ENCODE results near the gene LRP3.
"Not testable (repeated sequence)": the region's sequence is repeated elsewhere in the genome, so short reads cannot be mapped to it uniquely, and the experiment has no call there.

Gene LRP3, protein sequence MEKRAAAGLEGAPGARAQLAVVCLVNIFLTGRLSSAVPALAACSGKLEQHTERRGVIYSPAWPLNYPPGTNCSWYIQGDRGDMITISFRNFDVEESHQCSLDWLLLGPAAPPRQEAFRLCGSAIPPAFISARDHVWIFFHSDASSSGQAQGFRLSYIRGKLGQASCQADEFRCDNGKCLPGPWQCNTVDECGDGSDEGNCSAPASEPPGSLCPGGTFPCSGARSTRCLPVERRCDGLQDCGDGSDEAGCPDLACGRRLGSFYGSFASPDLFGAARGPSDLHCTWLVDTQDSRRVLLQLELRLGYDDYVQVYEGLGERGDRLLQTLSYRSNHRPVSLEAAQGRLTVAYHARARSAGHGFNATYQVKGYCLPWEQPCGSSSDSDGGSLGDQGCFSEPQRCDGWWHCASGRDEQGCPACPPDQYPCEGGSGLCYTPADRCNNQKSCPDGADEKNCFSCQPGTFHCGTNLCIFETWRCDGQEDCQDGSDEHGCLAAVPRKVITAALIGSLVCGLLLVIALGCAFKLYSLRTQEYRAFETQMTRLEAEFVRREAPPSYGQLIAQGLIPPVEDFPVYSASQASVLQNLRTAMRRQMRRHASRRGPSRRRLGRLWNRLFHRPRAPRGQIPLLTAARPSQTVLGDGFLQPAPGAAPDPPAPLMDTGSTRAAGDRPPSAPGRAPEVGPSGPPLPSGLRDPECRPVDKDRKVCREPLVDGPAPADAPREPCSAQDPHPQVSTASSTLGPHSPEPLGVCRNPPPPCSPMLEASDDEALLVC

DNA sequence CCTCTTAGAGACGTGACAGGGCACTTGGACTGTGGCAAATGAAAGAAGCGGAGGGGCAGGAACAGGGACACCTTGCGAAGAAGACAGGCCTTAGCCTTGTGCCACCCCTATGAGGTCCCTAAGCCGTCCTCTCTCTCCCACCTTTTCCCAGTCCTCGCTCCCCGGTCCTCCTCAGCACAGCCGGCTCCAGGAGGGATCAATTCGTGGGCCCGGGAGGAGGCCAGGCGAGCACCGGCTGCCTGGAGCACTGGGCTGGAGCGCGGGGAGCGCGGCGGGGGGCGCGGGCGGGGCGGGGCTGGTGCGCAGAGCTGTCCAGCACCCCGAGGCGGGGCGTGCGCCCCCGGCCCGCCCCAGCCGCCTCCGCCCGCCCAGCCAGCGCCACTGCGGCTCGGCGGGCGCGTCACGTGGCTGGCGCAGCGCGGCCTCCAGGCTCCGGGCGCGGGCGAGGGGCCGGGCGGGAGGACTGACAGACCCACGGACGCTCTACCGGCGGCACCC, at the start of gene LRP3:
LRP3 (plus strand) TSS at position 466 of the 498 bp plus-strand sequence. CDS start 456 bp downstream, outside the sequence.
- DNase-seq (ENCODE audit: low read depth), result no peak

GRCh38 chr19:33146209-33146608, 47.9 kb upstream of the LRP3 start:
- DNase-seq (ENCODE audit: low read depth), result no peak

- DNase-seq (ENCODE audit: low read depth), result no peak
Measured at GRCh38 chr19:33147538-33147937, 46.6 kb upstream of the LRP3 start.

DNA sequence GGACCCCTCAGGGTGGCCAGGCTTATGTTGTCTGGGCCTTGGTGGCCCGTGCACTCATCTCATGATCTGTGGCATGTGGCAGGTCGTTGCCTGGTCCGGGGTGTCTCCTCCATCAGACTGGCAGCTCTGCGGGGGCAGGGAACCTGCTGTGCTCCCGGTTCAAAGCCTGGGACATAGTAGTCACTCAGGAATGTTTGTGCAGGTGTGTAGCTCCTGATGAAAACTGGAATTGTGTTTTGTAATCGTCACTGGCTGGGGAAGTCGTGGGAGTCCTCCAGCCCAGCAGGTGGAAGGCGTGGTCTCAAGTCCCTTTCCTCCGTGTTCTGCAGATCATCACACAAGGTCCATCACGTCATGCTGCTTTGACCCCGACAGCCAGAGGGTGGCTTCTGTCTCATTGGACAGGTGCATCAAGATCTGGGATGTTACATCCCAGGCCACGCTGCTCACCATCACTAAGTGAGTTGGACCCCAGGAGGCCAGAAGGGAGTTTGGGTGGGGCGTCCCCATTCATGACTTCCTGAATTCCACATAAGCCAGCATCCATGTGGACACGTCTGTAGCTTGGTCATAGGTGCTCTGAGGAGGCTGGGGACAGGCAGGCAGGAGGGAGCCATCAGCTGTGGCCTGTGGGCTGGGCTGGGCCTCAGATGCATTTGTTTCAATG, 43.1 kb upstream of the LRP3 start:
- DNase-seq (ENCODE audit: low read depth), result no peak

- DNase-seq (ENCODE audit: low read depth), result no peak
Measured at GRCh38 chr19:33152176-33152575, 42.0 kb upstream of the LRP3 start.

- not testable (repeated sequence) for DNase-seq (ENCODE audit: low read depth)
Measured at GRCh38 chr19:33152625-33153024, 41.5 kb upstream of the LRP3 start.

- not testable (repeated sequence) for DNase-seq (ENCODE audit: low read depth)
Measured at GRCh38 chr19:33154313-33154712, 39.8 kb upstream of the LRP3 start.

- DNase-seq (ENCODE audit: low read depth), result no peak
Measured at GRCh38 chr19:33156334-33156733, 37.8 kb upstream of the LRP3 start.

DNA sequence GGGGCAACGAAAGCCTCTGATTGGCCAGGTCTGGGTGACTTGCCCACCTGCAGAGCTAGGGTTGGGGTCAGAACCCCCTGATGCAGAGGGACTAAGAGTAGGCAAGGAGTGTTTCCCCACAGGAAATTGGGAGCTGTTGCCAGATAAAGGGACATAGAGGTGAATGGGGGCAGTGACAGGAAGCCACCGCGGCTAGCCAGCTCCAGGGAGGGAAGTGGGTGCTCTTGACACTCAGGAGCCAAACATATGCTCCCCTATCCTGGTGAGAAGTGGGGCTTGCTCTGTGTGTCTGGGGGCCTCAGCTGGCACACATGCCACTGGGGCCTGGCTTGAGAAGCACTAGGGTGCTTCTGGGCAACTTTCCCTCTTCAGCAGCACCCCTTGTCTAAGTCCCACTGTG, 36.2 kb upstream of the LRP3 start:
- no peak for DNase-seq (ENCODE audit: low read depth)

DNA sequence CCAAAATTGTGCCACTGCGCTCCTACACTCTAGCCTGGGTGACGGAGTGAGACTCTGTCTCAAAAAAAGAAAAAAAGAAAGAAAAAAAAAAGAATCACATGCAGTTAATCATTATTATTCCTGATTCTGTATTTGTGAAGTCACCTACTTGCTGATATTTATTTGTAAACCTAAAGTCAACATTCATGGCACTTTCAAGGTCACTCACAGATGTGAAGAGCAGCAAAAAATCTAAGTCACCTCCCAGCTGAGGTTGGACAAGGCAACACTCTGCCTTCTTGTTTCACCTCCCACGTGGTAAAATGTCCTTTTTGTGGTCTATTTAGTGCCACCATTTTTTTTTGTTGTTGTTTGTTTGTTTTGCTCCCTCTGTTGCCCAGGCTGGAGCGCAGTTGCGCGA, 35.8 kb upstream of the LRP3 start:
- DNase-seq (ENCODE audit: low read depth), result no peak

DNA sequence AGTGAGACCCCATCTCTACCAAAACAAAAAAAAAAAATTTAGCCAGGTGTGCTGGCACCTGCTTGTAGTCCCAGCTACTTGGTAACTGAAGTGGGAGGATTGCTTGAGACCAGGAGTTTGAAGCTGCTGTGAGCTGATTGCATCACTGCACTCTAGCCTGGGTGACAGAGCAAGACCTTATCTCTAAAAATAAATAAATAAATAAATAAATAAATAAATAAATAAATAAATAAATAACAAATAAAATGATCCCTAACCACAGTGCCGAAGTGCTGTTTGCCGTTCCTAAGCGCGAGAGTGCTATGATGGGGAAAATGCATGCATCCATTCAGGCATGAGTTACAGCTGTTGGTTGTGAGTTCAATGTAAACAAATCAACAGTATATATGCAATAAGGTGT, 35.0 kb upstream of the LRP3 start:
- DNase-seq (ENCODE audit: low read depth), result no peak

DNA sequence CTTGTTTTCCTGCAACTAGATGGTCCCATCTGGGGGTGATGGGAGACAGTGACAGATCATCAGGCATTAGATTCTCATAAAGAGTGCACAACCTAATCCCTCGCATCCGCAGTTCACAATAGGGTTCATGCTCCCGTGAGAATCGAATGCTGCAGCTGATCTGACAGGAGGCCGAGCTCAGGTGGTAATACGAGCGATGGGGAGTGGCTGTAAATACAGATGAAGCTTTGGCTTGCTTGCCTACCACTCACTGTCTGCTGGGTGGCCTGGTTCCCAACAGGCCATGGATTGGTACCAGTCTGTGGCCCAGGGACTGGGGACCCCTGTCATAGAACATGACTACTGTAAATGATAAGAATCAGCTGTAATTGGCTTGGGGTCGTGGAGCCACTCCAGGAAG, 34.2 kb upstream of the LRP3 start:
- DNase-seq (ENCODE audit: low read depth), result no peak

DNA sequence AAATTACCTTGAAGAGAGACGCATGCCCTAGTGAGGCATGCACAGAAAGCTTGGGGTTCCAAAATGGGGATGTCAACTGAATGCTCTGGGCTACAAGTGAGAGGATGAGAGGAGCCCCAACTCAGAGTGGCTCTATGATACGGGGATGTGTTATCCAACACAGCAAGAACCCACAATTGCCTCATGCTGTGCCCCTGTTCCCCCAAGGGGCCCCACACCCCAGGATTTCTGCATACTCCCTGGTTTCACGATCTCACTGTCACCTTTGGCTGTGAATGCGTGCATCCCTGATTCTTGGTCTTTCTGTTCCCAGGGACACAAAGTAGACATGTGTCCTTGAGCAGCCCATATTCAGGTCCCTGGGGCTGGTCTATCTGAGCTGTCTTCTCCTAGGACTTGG, 32.9 kb upstream of the LRP3 start:
- DNase-seq (ENCODE audit: low read depth), result no peak

DNA sequence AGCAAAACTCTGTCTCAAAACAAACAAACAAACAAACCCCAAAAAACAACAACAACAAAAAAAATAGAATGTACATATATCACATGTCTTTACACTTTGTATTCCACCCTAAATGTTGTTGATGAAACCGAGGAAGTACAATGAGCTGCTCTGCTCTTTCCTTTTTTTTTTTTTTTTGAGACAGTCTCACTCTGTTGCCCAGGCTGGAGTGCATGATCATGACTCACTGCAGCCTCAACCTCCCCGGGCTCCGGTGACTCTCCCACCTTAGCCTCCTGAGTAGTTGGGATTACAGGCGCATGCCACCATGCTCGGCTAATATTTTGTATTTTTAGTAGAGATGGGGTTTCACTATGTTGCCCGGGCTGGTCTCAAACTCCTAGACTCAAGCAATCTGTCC, 30.6 kb upstream of the LRP3 start:
- DNase-seq (ENCODE audit: low read depth), result no peak

- not testable (repeated sequence) for DNase-seq (ENCODE audit: low read depth)
Measured at GRCh38 chr19:33166037-33166436, 28.1 kb upstream of the LRP3 start.

- no peak for DNase-seq (ENCODE audit: low read depth)
Measured at GRCh38 chr19:33167438-33167837, 26.7 kb upstream of the LRP3 start.

GRCh38 chr19:33168528-33168927, 25.6 kb upstream of the LRP3 start:
- DNase-seq (ENCODE audit: low read depth), result no peak

DNA sequence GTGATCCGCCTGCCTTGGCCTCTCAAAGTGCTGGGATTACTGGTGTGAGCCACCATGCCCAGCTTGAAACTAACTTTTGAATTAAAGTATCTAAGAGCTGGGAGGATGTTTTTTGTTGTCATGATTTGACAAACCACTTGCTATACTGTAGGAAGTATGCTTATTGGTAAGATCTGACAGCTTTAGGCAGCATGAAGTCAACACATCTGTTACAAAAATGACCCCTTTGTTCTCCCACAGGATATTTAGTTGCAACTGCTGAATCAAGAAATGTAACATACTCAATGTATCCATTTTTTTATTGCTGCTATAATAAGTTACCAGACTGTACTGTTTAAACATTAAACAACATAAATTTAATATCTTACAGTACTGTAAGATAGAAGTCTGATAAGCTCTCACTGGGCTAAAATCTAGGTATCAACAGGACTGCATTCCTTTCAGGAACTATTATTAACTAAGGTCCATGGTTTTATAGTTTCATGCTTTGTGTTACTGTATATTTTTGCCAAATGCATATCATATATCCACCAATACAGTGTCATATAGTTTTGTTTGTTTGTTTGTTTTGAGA, 22.8 kb upstream of the LRP3 start:
- DNase-seq (ENCODE audit: low read depth), result no peak

DNA sequence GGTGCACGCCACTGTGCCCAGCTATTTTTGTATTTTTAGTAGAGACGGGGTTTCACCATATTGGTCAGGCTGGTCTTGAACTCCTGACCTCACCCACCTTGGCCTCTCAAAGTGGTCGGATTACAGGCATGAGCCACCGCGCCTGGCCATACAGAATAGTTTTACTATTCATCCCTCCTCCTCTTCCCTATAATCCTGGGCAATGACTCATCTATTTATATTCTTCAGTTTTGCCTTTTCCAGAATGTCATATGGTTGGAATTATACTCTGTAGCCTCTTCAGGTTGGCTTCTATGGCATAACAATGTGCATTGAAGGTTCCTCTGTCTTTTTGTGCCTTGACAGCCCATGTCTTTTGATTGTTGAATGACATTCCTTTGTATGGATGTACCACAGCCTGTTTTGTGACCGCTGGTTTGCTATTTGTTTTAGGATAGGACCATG, 22.2 kb upstream of the LRP3 start:
- no peak for DNase-seq (ENCODE audit: low read depth)

- DNase-seq (ENCODE audit: low read depth), result no peak
Measured at GRCh38 chr19:33174186-33174585, 19.9 kb upstream of the LRP3 start.

DNA sequence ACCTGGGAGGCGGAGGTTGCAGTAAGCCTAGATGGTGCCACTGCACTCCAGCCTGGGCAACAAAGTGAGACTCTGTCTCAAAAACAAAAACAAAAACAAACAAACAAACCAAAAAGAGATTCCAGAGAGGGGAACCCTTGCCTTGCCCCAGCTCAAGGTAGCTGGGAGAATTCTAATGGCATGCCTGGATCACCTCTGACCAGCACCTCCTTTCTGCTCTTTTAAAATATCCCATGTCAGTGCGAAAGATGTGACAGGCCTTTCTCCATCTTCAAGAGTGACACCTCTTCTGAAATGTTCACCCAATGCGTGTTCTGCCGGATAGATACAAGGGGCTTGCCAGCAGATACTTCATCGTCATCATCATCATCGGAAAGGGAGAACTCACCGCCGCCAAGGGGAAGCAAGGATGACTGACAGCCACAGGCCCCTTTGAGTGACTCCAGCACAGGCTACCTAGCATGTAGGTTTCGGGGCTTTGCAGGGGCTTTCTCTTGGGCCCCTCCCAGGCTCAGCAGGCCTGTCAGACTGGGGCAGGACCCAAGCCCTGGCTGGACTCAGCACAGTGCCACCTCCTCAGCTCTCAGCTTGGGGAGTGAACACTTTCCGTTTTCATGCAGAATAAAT, 18.9 kb upstream of the LRP3 start:
- no peak for DNase-seq (ENCODE audit: low read depth)
